GM21367 (cell line): ENCODE measurements around the gene GNL3.

Source experiments
- ATAC-seq: cut with Tn5 transposase; IDR thresholded peaks from one replicate; pipeline ENCODE4 v1.9.1; 2021; ENCODE audit not compliant: unreplicated experiment

GNL3 gene

GRCh38 chr3:52685285-52685708, 535 bp upstream of the GNL3 start:
- peak; percentile 65 for ATAC-seq

- no peak for ATAC-seq
These were observed 2.4 kb downstream of the GNL3 start for GRCh38 chr3:52688266-52688665.

GRCh38 chr3:52689151-52689550, 3.3 kb downstream of the GNL3 start:
- no peak for ATAC-seq

GRCh38 chr3:52690560-52690959, 4.7 kb downstream of the GNL3 start:
- ATAC-seq = no peak

GRCh38 chr3:52693071-52693470, 7.2 kb downstream of the GNL3 start:
- ATAC-seq = no peak

GRCh38 chr3:52694528-52695189, 8.8 kb downstream of the GNL3 start:
- ATAC-seq = no peak

- ATAC-seq = no peak
These were observed 10.2 kb downstream of the GNL3 start for GRCh38 chr3:52695798-52696671.

GRCh38 chr3:52696830-52697631, 11.2 kb downstream of the GNL3 start:
- no peak for ATAC-seq

- no peak for ATAC-seq
These were observed 11.8 kb downstream of the GNL3 start for GRCh38 chr3:52697632-52697965.

GRCh38 chr3:52703341-52703740, 17.5 kb downstream of the GNL3 start:
- ATAC-seq = no peak

GRCh38 chr3:52704611-52705437, 19.0 kb downstream of the GNL3 start:
- peak; percentile 3 for ATAC-seq

- no peak for ATAC-seq
These were observed 19.5 kb downstream of the GNL3 start for GRCh38 chr3:52705438-52705687.

GRCh38 chr3:52705688-52706686, 20.2 kb downstream of the GNL3 start, which contains the start of the genes GLT8D1 and SPCS1:
TSS of gene GLT8D1 (minus strand) at chr3:52705791. CDS start at chr3:52700460, 5,331 bp downstream.
TSS of gene SPCS1 (plus strand) at chr3:52706106. CDS start at chr3:52706247, 141 bp downstream.
- peak; percentile 68 for ATAC-seq

GRCh38 chr3:52707585-52707984, 21.8 kb downstream of the GNL3 start:
- ATAC-seq = no peak

GRCh38 chr3:52710512-52710911, 24.7 kb downstream of the GNL3 start:
- ATAC-seq = no peak

- no peak for ATAC-seq
These were observed 26.7 kb downstream of the GNL3 start for GRCh38 chr3:52712291-52713212.

GRCh38 chr3:52714335-52715302, 28.8 kb downstream of the GNL3 start:
- ATAC-seq = no peak
